Measurements from ENCODE around the gene RIIAD1.
"Not testable (repeated sequence)": the region's sequence is repeated elsewhere in the genome, so short reads cannot be mapped to it uniquely, and the experiment has no call there.

The RIIAD1 gene

DNA sequence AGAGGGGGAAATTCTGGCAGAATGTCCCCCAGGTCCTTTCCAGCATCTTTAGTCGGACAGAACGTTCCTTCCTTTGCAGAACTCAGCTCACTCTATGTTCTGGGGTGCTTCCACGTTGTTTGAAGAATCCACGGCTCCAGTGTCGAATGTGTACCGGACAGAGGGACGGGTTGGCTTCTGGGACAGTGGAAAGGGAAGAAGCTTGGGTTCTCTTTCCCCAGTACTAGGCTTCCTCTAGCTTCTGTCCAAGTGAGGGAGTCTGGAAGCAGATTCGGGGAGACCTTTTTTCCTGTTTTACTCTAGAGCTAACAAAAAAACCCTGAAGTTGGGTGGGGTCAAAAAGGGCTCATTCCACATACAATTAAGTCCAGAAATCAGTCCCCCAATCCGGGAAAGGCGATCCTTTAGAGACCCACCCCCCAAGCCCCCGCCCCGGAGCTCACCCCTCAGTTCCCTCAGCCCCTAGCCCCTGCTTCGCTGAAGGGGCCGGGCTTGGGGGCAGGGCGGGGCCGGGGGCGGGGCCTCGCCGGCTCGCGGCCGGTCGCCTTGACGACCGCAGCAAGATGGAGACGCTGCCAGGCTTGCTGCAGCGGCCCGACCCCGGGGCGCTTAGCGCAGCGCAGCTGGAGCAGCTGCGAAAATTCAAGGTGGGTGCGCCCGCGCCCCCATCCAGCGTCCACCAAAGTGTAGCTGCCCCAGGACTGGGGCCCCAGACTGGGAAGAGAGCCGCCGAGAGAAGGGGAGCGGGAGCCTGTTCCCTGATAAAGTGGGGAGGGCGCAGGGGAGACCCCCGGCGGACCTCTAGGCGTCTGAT is at the start of gene RIIAD1:
Gene RIIAD1, plus strand, starts transcription at position 549 of the 814 bp plus-strand sequence. Its CDS starts 15 bp downstream, at position 564.
- DNase-seq (ENCODE audit: low read depth) = peak; percentile 3
- TF ChIP-seq, protein P1, sequence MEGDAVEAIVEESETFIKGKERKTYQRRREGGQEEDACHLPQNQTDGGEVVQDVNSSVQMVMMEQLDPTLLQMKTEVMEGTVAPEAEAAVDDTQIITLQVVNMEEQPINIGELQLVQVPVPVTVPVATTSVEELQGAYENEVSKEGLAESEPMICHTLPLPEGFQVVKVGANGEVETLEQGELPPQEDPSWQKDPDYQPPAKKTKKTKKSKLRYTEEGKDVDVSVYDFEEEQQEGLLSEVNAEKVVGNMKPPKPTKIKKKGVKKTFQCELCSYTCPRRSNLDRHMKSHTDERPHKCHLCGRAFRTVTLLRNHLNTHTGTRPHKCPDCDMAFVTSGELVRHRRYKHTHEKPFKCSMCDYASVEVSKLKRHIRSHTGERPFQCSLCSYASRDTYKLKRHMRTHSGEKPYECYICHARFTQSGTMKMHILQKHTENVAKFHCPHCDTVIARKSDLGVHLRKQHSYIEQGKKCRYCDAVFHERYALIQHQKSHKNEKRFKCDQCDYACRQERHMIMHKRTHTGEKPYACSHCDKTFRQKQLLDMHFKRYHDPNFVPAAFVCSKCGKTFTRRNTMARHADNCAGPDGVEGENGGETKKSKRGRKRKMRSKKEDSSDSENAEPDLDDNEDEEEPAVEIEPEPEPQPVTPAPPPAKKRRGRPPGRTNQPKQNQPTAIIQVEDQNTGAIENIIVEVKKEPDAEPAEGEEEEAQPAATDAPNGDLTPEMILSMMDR (IDR thresholded peaks at IDR 0.05; ENCODE audit: low read depth, low read length, missing control alignments) = no peak
- H3K4me3 ChIP-seq (ENCODE audit: low read depth, low read length) = peak within 1 kb of the TSS; percentile 56

DNA sequence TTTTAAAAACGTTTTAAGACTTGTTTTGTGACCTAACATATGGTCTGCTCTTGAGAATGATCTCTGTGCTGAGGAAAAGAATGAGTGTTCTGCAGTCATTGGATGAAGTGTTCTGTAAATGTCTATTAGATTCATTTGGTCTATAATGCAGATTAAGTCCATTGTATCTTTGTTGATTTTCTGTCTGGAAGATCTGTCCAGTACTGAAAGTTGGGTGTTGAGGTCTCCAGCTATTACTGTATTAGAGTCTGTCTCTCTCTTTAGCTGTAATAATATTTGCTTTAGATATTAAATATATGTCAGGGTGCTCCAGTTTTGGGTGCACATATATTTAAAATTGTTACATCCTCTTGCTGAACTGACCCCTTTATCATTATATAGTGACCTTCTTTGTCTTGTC is 47.9 kb upstream of the RIIAD1 start:
- TF ChIP-seq, protein P1 (IDR thresholded peaks at IDR 0.05; ENCODE audit: low read depth, low read length, missing control alignments) = no peak
- DNase-seq (ENCODE audit: low read depth) = no peak
- no peak overlapping the region for H3K4me3 ChIP-seq (ENCODE audit: low read depth, low read length)

- TF ChIP-seq, protein P1 (IDR thresholded peaks at IDR 0.05; ENCODE audit: low read depth, low read length, missing control alignments) = no peak
- H3K4me3 ChIP-seq (ENCODE audit: low read depth, low read length) = no peak overlapping the region
- no peak for DNase-seq (ENCODE audit: low read depth)
Observed at GRCh38 chr1:151680391-151680790, 40.9 kb upstream of the RIIAD1 start.

- DNase-seq (ENCODE audit: low read depth) = no peak
- H3K4me3 ChIP-seq (ENCODE audit: low read depth, low read length) = no peak overlapping the region
- TF ChIP-seq, protein P1 (IDR thresholded peaks at IDR 0.05; ENCODE audit: low read depth, low read length, missing control alignments) = no peak
Observed at GRCh38 chr1:151680826-151681225, 40.5 kb upstream of the RIIAD1 start.

GRCh38 chr1:151681923-151682322 is 39.4 kb upstream of the RIIAD1 start:
- TF ChIP-seq, protein P1 (IDR thresholded peaks at IDR 0.05; ENCODE audit: low read depth, low read length, missing control alignments) = no peak

GRCh38 chr1:151682901-151683300 is 38.4 kb upstream of the RIIAD1 start:
- DNase-seq (ENCODE audit: low read depth); H3K4me3 ChIP-seq (ENCODE audit: low read depth, low read length): not testable (repeated sequence)

More at GRCh38 chr1:151681923-151682322, 39.4 kb upstream of the RIIAD1 start:
- H3K4me3 ChIP-seq (ENCODE audit: low read depth, low read length) = no peak overlapping the region
- no peak for DNase-seq (ENCODE audit: low read depth)

GRCh38 chr1:151684128-151684527 is 37.2 kb upstream of the RIIAD1 start:
- DNase-seq (ENCODE audit: low read depth) = no peak
- TF ChIP-seq, protein P1 (IDR thresholded peaks at IDR 0.05; ENCODE audit: low read depth, low read length, missing control alignments) = no peak
- no peak overlapping the region for H3K4me3 ChIP-seq (ENCODE audit: low read depth, low read length)

Measured in GM12864 (cell line).